Ascending aorta (tissue), 2 donors: ENCODE measurements around the gene GRK5. TPM values are rescaled to one million over a fixed set of nuclear protein-coding genes. Genes with fewer than 3 reads are reported as not detected.
A peak's percentile ranks its signal among the peaks of the same experiment; 100 is the strongest.

ENCODE experiments used
- DNase-seq, 2 donors: peaks; one replicate each; pipeline ENCODE4 v3.0.0-alpha.2; 2019; ENCODE audit warnings: low spot score in 2 of 2
- H3K27ac ChIP-seq, 2 donors: fragments of 200-600 bp; sonication (generic); one replicate each; pipeline ENCODE4 v1.5.1; 2016 to 2017; ENCODE audit warnings: mild to moderate bottlenecking in 1 of 2
- H3K27me3 ChIP-seq: fragments of 200-600 bp; sonication (generic); one replicate; pipeline ENCODE4 v1.5.1; 2017
- H3K36me3 ChIP-seq, 2 donors: fragments of 200-600 bp; sonication (generic); one replicate each; pipeline ENCODE4 v1.5.1; 2016
- H3K4me1 ChIP-seq, 2 donors: fragments of 200-600 bp; sonication (generic); one replicate each; pipeline ENCODE4 v1.5.1; 2016 to 2017; ENCODE audit warnings: mild to moderate bottlenecking in 1 of 2
- H3K4me3 ChIP-seq, 2 donors: fragments of 200-600 bp; sonication (generic); one replicate each; pipeline ENCODE4 v1.5.1; 2016 to 2017; ENCODE audit warnings: mild to moderate bottlenecking in 1 of 2
- H3K9me3 ChIP-seq, 2 donors: fragments of 200-600 bp; sonication (generic); one replicate each; pipeline ENCODE4 v1.5.1; 2016
- CTCF ChIP-seq, 3 experiments: fragments of 200-600 bp in 2 of 3; fragments of 450-650 bp in 1 of 3; sonication (generic) in 2 of 3; IDR thresholded peaks; one replicate each; pipeline ENCODE4 v1.5.1; 2016 to 2019; ENCODE audit warnings: antibody characterized with exemption in 3 of 3, mild to moderate bottlenecking in 1 of 3, moderate library complexity in 1 of 3
- intact Hi-C: fragments of 100-400 bp; cut with DNase I; formaldehyde crosslinking; loops from one replicate; pipeline ENCODE4 v1.15.1; 2023
- total RNA-seq: library from RNA; depleted of rRNA; stranded (reverse); fragments of >200 nt; gene quantifications from one replicate; pipeline ENCODE4 v1.1.0, GENCODE V29; 2016

The GRK5 gene
- total RNA-seq, 1 donor from 2014 or later: 75.5 TPM

GRCh38 chr10:119315128-119316001 lies 108.0 kb downstream of the GRK5 start:
- H3K27me3 ChIP-seq: no peaks in the 10 kb centered on the region
- H3K36me3 ChIP-seq: no peaks in the 10 kb centered on the region
- no peak for TF ChIP-seq CTCF (IDR thresholded peaks at IDR 0.05)
- H3K4me1 ChIP-seq: peaks cover 33 to 87% of the 10 kb centered on the region in 2 donors
- DNase-seq: peak; percentile 75 to 95
- no peaks in the 10 kb centered on the region for H3K9me3 ChIP-seq
- no peak overlapping the region for H3K4me3 ChIP-seq
- peak overlapping the region; percentile 86 to 95 for H3K27ac ChIP-seq
- intact Hi-C loops: loop anchor here (1.0 to 2.0 kb wide), 5 partner anchors 45 to 125 kb away; partner anchors contain the start of gene GRK5

DNA sequence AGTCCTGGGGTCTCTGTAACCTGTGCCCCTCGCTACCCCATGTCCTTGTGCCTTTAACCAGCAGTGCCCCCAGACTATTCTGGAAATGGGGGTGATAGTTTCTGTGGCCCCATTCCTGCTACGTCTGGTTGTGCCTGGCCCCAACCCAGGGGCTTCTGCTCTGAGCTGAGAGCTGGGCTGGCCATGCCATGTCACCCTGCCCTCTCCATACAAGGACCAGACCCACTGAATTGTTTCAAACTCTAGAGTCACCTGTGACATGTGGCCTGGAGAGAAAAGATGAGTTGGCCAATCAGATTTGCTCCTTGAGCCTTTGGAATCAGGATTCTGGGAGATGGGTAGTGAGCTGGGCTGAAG lies 108.6 kb downstream of the GRK5 start:
- no peak for TF ChIP-seq CTCF (IDR thresholded peaks at IDR 0.05)
- Histone ChIP-seq H3K9me3 (no peaks in the 10 kb centered on the region), H3K27ac (peak overlapping the region; percentile 86 to 95), H3K4me3 (no peak overlapping the region), H3K4me1 (peaks cover 27 to 81% of the 10 kb centered on the region in 2 donors), H3K27me3 (no peaks in the 10 kb centered on the region), H3K36me3 (no peaks in the 10 kb centered on the region)
- intact Hi-C loops: loop anchor here (2.0 kb wide), 2 partner anchors 45 to 109 kb away; partner anchors contain the start of gene GRK5
- DNase-seq: no peak

- H3K27me3 ChIP-seq: no peaks in the 10 kb centered on the region
- no peak overlapping the region for H3K4me3 ChIP-seq
- DNase-seq: peak in 1 of 2 donors; percentile 81
- H3K4me1 ChIP-seq: peaks cover 27 to 80% of the 10 kb centered on the region in 2 donors
- no peaks in the 10 kb centered on the region for H3K9me3 ChIP-seq
- TF ChIP-seq CTCF (IDR thresholded peaks at IDR 0.05): no peak
- peak overlapping the region; percentile 86 to 95 for H3K27ac ChIP-seq
- peaks cover 0 to 3% of the 10 kb centered on the region in 2 donors for H3K36me3 ChIP-seq
- intact Hi-C loops: loop anchor here (2.0 kb wide), 2 partner anchors 46 to 110 kb away; partner anchors contain the start of gene GRK5
These were observed 109.3 kb downstream of the GRK5 start for GRCh38 chr10:119316729-119317097.

- H3K36me3 ChIP-seq: peaks cover 0 to 3% of the 10 kb centered on the region in 2 donors
- no peaks in the 10 kb centered on the region for H3K9me3 ChIP-seq
- H3K27me3 ChIP-seq: no peaks in the 10 kb centered on the region
- no peak overlapping the region for H3K4me3 ChIP-seq
- intact Hi-C loops: no loop called here
- peak overlapping the region; percentile 86 to 95 for H3K27ac ChIP-seq
- H3K4me1 ChIP-seq: peaks cover 27 to 66% of the 10 kb centered on the region in 2 donors
- no peak for TF ChIP-seq CTCF (IDR thresholded peaks at IDR 0.05)
- DNase-seq: no peak
These were observed 111.2 kb downstream of the GRK5 start for GRCh38 chr10:119318411-119319160.

DNA sequence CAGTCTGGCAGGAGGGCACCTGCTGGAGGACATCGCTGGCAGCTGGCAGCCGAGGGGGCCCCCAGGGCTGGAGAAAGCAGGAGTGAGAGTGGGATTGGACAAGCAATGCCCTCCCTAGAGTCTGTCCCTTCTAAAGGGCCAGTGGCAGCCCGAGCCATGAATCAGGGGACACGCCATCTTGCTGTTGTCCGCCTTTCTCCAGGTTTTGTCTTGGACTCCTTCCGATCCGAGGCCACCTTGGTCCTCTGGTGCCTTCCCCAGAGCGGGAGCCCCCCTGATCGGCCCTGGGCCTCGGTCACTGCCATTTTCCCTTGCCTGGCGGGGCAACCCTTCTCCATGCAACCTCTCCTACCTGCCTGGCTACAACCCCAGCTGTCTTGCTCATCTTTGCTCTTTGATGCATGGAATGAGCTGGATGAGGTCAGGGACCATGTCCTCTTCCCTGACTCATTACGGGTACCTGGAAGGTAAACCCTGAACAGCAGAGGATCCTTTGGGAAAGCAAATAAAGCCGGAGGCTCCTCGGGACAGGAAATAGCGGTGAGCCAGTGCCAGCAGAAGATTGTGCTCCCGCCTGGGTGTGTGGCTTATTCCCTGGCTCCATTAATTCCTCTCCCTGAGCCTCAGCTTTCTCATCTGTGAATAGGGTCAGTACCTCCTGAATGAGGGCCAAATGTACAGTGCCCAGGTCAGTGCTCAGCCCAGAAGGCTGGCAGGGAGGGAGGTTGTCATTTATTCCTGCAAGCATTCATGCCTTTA lies 112.0 kb downstream of the GRK5 start:
- H3K27me3 ChIP-seq: no peaks in the 10 kb centered on the region
- no peaks in the 10 kb centered on the region for H3K9me3 ChIP-seq
- no peak for TF ChIP-seq CTCF (IDR thresholded peaks at IDR 0.05)
- H3K27ac ChIP-seq: peak overlapping the region in 1 of 2 donors; percentile 95
- intact Hi-C loops: no loop called here
- H3K36me3 ChIP-seq: peaks cover 0 to 3% of the 10 kb centered on the region in 2 donors
- no peak overlapping the region for H3K4me3 ChIP-seq
- DNase-seq: no peak
- peaks cover 23 to 61% of the 10 kb centered on the region in 2 donors for H3K4me1 ChIP-seq
